K562 (cell line): Measurements from ENCODE around the gene MTHFR. TPM values are rescaled to one million over a fixed set of nuclear protein-coding genes. Genes with fewer than 3 reads are reported as not detected.

Source experiments
- CSDE1 ChIP-seq, 2 experiments: fragments of 450-650 bp; IDR thresholded peaks; 2 replicates each; pipeline ENCODE4 v1.6.1; 2016; ENCODE audit warnings: mild to moderate bottlenecking in 1 of 2
- FUS ChIP-seq: fragments of 200-400 bp; formaldehyde crosslinking; optimal IDR thresholded peaks from 2 replicates; pipeline ENCODE3; 2017; ENCODE audit warnings: low read depth, low read length
- KLF1 ChIP-seq: fragments of 450-650 bp; IDR thresholded peaks from 2 replicates; pipeline ENCODE4 v1.6.1; 2016; ENCODE audit warnings: missing genetic modification characterization, missing compliant biosample characterization
- MAX ChIP-seq: sonication (generic); formaldehyde crosslinking; IDR thresholded peaks from 2 replicates; pipeline ENCODE4 v1.9.0; 2022; ENCODE audit warnings: mild to moderate bottlenecking, missing genetic modification reagents
- MEF2D ChIP-seq: conservative IDR thresholded peaks from 2 replicates; pipeline ENCODE4 v1.6.1; 2016; ENCODE audit warnings: low read depth, missing genetic modification characterization, missing compliant biosample characterization
- MIER1 ChIP-seq: fragments of 450-650 bp; IDR thresholded peaks from 2 replicates; pipeline ENCODE4 v1.6.1; 2016; ENCODE audit warnings: antibody characterized with exemption, mild to moderate bottlenecking, low read depth
- NBN ChIP-seq: fragments of 450-650 bp; IDR thresholded peaks from 2 replicates; pipeline ENCODE4 v1.6.1; 2016; ENCODE audit warnings: low read depth, mild to moderate bottlenecking
- RERE ChIP-seq: sonication (generic); formaldehyde crosslinking; IDR thresholded peaks from 2 replicates; pipeline ENCODE4 v1.8.0; 2023; ENCODE audit warnings: missing genetic modification reagents, mild to moderate bottlenecking, borderline replicate concordance
- RREB1 ChIP-seq: fragments of 250-450 bp; sonication (Bioruptor Pico); IDR thresholded peaks from 2 replicates; pipeline ENCODE4 v1.4.0; 2020
- TBL1XR1 ChIP-seq, 2 experiments: IDR thresholded peaks; 2 replicates each; pipeline ENCODE4 v1.6.1; 2012; ENCODE audit warnings: improper control_type of control experiment in 2 of 2, low read length in 2 of 2, mild to moderate bottlenecking in 1 of 2
- ZNF280A ChIP-seq: fragments of 450-650 bp; IDR thresholded peaks from 2 replicates; pipeline ENCODE4 v1.6.1; 2018; ENCODE audit warnings: mild to moderate bottlenecking, low read depth; ENCODE audit not compliant: partially characterized antibody
- ZNF766 ChIP-seq: fragments of 200-800 bp; sonication (Bioruptor generic); conservative IDR thresholded peaks from 2 replicates; pipeline ENCODE4 v1.6.1; 2016; ENCODE audit warnings: missing genetic modification characterization, missing compliant biosample characterization
- polyA plus RNA-seq, 8 experiments: library from polyadenylated mRNA; depleted of rRNA in 4 of 8; stranded (reverse) in 5 of 8; unstranded in 3 of 8; fragments of >200 nt; fragmentation: Nextera tagmentation in 2 of 8; fragmentation: Illumina TruSeq in 1 of 8; extraction: Ambion mirVana in 2 of 8; extraction: Trizol in 1 of 8; gene quantifications; 2 replicates each; pipeline versions ENCODE4 v1.2.1 to v1.2.3, GENCODE V29; 2011 to 2014; ENCODE audit warnings: inconsistent platforms in 1 of 8, missing spikeins in 1 of 8
- total RNA-seq, 7 experiments: library from RNA; depleted of rRNA in 6 of 7; stranded (reverse); fragments of >200 nt in 6 of 7; fragmentation: Illumina TruSeq in 2 of 7; extraction: Trizol in 2 of 7; gene quantifications; 2 replicates each; pipeline versions ENCODE4 v1.2.1 to v1.2.3, GENCODE V29; 2011 to 2021; ENCODE audit warnings: low replicate concordance in 1 of 7

Gene MTHFR
- total and polyA plus RNA-seq, 9 of the 15 experiments (the other 6 are each of a cell fraction or from before 2014, with no cell fraction given): 5.0 to 104 (median 62.6) TPM

- TF ChIP-seq NBN: peak; percentile 96
- TF ChIP-seq FUS: no peak
- 0 out of 2 replicates have a peak, but pooled peaks have one; percentile 73 for TF ChIP-seq RERE (CRISPR knock-in tag)
- peak; percentile 83 for TF ChIP-seq ZNF766 (CRISPR knock-in tag)
- TF ChIP-seq ZNF280A: no peak
- peak; percentile 85; the same call in 1 of the 2 replicates for TF ChIP-seq RREB1 (CRISPR knock-in tag)
- TF ChIP-seq KLF1 (tag): no peak
- peak; percentile 84 to 90 for TF ChIP-seq TBL1XR1 (IDR thresholded peaks at IDR 0.05; ENCODE audit: low read length in 2 of 2)
- TF ChIP-seq CSDE1 (IDR thresholded peaks at IDR 0.05): no peak
- peak; percentile 97 for TF ChIP-seq MAX (CRISPR knock-in tag)
- TF ChIP-seq MEF2D: peak; percentile 74; the same call in 1 of the 2 replicates
- peak; percentile 84 for TF ChIP-seq MIER1
Measured at GRCh38 chr1:11842154-11843041, 36.6 kb upstream of the MTHFR start (continued).
